Hepatocyte (in vitro differentiated cells): ENCODE results near the gene ZNF750.

Experiments used
- EZH2phosphoT487 ChIP-seq: fragments of 200-600 bp; sonication (generic); IDR thresholded peaks from one replicate; pipeline ENCODE4 v1.6.1; 2018; ENCODE audit warnings: antibody characterized with exemption, mild to moderate bottlenecking, low read depth, moderate library complexity; ENCODE audit not compliant: unreplicated experiment, severe bottlenecking
- TF ChIP-seq, protein P1 (sequence below): fragments of 200-600 bp; sonication (generic); IDR thresholded peaks from 2 replicates; pipeline ENCODE4 v1.5.1; 2016; ENCODE audit warnings: antibody characterized with exemption, mild to moderate bottlenecking; ENCODE audit not compliant: poor library complexity

DNA sequence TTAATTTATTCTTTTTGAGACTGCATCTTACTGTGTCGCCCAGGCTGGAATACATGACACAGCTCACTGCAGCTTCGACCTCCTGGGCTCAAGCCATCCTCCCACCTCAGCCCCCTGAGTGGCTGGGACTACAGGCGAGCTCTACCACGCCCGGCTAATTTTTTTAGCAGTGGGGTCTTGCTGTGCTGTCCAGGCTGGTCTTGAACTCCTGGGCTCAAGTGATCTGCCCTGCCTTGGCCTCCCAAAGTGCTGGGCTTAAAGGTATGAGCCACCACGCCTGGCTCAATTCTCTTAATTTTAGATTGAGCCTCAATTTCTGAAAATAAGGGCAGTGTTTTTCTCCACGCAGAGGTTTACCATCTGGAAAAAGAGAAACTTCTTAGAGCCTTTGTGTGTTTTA, 41.1 kb downstream of the ZNF750 start:
- TF ChIP-seq, protein P1, sequence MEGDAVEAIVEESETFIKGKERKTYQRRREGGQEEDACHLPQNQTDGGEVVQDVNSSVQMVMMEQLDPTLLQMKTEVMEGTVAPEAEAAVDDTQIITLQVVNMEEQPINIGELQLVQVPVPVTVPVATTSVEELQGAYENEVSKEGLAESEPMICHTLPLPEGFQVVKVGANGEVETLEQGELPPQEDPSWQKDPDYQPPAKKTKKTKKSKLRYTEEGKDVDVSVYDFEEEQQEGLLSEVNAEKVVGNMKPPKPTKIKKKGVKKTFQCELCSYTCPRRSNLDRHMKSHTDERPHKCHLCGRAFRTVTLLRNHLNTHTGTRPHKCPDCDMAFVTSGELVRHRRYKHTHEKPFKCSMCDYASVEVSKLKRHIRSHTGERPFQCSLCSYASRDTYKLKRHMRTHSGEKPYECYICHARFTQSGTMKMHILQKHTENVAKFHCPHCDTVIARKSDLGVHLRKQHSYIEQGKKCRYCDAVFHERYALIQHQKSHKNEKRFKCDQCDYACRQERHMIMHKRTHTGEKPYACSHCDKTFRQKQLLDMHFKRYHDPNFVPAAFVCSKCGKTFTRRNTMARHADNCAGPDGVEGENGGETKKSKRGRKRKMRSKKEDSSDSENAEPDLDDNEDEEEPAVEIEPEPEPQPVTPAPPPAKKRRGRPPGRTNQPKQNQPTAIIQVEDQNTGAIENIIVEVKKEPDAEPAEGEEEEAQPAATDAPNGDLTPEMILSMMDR = no peak
- no peak for TF ChIP-seq EZH2phosphoT487
